HG02588 (cell line): ENCODE results near the gene ALDOB.

Source experiments
- ATAC-seq: cut with Tn5 transposase; IDR thresholded peaks from one replicate; pipeline ENCODE4 v1.9.1; 2021; ENCODE audit warnings: mild to moderate bottlenecking, moderate library complexity; ENCODE audit not compliant: unreplicated experiment

Gene ALDOB

DNA sequence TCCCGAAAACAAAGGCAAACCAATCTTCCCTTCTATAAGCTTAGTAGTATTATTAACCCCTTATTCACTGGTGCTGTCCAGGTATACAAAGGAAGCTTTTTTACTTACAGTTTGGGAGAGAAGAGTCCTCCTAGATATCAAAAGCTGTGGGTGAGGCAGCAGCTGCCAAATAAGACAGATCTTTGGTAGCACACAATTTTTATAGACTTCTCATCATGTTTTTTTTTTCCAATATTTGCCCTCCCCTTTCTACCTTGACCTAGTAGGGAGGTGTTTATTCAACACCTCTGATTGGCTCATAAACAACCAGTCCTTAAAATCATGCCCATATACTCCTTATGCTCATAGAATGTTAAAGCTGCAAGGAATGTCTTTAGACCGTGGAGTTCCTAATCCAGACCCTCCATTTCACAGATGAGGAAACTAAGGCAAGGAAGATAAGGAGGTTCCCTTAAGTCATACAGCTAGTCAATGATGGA, at the start of gene ALDOB:
Gene ALDOB (minus strand): TSS at position 174 of the 479 bp plus-strand sequence. CDS start 4,887 bp downstream, outside the sequence.
- no peak for ATAC-seq

GRCh38 chr9:101484046-101484445, 48.5 kb upstream of the ALDOB start:
- no peak for ATAC-seq

- no peak for ATAC-seq
Measured at GRCh38 chr9:101481261-101481660, 45.7 kb upstream of the ALDOB start.

GRCh38 chr9:101480386-101480785, 44.8 kb upstream of the ALDOB start:
- no peak for ATAC-seq

- no peak for ATAC-seq
Measured at GRCh38 chr9:101479338-101480030, 43.9 kb upstream of the ALDOB start.

DNA sequence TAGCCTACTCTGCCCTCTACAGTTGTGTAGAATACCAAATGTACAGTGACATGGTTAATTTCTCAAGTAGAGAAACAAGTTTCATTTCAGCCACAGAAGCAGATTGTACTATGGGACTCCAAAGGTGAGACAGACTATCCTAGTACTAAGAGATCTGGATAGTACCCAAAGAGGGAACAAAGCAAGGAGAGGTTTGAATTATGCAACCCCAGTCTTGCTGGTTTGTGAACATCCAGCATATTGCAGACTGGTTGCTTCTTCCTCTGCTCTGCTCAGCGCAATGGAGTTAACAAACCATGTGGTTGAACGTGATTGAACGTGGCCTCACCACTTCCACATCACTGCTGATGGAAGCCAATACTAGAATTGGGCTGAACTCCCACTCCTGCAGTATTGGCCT, 43.3 kb upstream of the ALDOB start:
- ATAC-seq: no peak

DNA sequence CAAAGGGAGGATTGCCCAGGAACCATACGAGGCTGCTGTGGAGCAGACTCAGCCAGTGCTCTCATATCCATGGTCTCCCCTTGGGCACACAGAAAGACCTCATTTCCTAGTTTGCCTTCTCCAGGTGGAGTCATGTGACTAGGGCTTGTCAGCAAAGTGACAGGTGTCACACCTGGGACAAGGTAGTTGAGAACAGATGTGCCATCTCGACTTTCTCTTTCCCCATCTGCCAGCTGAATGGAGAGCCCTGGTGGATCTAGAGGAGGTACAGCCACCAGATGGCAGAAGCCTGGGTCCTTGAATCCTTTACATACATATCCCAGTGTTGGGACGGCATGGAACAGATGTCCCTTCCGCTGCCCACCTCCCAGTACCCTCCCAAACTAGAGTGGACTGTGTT, 42.9 kb upstream of the ALDOB start:
- ATAC-seq: no peak

GRCh38 chr9:101477736-101478135, 42.2 kb upstream of the ALDOB start:
- no peak for ATAC-seq

DNA sequence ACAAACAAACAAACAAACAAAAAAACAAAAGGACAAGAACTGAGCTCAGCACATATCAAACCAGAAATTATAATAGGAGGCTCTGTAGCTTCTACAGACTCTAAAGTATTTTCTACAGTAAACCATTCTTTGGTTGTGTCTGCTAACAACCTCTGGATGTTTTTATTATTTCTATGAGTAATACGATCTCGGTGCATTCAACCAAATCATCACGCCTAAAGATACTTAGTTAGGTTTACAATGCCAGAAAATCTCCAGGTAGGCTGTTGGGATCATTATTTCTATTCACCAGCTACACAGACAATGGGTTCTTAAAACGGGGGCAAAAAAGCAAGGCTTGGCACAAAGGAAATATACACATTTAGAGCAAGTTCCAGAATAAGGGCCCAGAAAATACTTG, 41.6 kb upstream of the ALDOB start:
- ATAC-seq: no peak

DNA sequence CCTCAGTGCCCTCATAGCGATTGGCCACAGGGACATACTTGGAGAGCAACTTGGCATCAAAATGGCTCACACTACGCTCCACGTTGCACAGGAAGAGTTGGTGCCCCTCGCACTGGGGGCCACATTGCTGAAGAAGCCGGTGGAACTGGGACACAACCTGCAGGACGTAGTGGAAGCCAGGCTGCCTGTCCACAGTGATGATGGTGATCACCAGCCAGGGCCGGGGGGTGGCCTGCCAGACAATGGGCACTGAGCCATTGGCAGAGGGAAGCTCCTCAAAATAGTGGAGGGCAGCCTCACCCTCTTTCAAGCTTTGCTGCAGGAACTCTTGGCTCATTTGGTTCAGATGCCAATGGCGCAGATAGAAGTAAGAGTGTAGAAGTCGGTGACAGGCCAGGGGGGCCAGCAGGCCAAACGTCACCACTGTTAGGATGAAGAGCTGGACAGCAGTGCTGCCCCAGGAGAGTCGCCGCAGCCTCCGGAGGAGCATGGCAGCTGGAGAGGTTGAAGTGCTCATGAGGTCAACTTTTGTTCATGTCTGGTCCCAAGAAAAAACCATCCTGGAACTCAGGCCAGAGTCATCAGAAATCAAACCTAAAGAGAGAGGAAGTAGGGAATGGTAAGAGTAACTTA, 41.1 kb upstream of the ALDOB start:
- ATAC-seq: no peak

DNA sequence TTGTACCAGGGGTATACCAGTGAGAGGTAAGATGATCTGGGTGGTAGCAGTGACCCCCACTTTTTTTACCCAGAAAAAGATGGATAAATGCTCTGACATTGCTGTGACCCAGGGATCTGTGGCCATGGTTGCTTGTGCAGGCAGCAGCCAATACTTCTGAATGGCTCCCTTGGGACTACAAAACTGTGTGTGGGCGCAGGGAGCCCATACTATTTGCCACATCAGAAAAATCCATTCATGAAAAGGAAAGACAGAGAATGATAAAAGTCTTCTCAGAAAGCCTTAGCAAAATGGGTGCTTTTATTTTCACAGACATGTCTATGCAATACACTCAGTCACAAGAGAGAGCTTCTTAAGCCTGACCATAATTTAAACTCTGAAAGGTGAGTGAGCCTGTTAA, 37.3 kb upstream of the ALDOB start:
- no peak for ATAC-seq

DNA sequence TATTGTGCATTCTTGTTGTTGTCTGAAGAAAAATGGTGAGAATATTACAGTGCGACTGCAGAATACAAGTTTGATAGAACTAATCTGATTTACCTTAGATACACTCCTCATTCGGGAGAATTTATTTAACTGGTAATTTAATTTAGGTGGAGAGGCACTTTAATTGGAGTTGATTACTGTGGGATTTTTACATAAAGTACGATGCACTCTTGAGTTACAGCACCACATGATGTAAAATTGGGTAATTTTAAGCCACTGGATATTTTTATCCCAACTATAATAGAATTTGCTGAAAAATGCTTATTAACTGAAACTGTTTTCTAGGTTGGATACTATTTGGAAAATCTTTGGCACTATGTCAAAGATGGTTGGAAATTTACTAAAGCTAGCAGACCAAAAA, 35.4 kb upstream of the ALDOB start:
- ATAC-seq: no peak

DNA sequence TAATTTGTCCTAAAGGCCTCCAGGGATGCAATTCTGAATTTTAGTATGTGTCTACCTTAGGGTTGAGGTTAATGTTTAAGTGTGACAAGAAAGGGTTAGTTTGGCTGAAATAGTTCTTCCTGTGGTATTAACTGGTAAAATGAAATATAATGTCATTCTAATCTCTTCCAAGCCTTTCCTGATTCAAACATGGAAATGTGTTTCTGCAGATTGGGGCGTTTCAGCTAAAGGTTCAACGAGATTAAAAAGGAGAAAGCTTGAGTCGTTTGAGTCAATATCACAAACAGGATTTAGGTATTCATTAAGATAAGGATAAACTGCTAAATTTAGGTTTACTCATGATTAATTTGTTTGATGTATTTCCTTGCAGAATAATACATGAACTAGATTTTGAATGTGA, 34.4 kb upstream of the ALDOB start:
- no peak for ATAC-seq

GRCh38 chr9:101469026-101469425, 33.5 kb upstream of the ALDOB start:
- ATAC-seq: no peak

- ATAC-seq: no peak
Measured at GRCh38 chr9:101468116-101468515, 32.5 kb upstream of the ALDOB start.

DNA sequence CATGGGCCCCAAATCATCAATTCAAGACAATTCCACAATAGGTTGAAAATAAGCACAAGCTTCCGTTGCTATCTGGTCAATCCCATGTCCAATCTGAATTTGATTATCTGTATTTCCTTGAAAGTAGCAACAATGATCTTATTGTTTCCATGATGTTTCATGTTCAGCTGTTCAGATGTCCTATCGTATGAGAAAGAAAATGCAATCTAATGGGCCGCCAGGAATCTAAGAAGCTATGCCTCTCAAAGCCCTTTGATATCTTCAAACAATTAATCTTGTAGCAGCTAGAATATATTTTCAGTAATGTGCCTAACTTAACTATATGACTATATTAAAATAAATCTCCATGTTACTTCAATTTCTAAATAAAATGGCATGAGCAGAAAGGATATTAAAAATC, 32.1 kb upstream of the ALDOB start:
- ATAC-seq: no peak

GRCh38 chr9:101466863-101467262, 31.3 kb upstream of the ALDOB start:
- no peak for ATAC-seq

DNA sequence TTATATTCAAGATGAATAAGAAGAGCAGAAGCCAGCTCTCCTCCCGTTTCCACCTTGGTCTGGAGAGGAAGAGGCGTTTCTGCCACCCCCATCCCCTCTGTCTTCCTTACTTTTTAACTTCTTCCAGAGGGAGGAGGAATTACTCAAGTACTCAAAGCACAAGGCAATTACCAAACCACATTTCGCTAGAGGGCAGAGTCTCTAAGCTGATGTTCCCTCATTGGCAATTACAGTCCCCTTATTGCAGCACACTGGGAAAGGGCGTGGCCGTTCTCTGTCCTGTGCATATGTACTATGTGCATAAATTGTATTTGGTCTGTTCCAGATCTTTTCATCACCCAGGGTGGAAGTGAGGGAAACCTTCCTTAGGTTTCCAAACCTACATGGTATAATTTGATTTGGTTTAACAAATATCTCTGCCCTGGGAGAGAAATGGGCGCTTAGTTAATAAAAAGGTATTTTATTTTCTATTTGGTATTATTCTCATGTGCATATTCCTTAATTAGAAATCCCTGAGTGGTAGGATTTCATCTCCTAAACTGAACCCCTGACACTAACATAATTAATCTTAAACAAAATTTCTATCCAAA, 29.8 kb upstream of the ALDOB start:
- no peak for ATAC-seq

GRCh38 chr9:101463397-101463796, 27.8 kb upstream of the ALDOB start:
- ATAC-seq: no peak

GRCh38 chr9:101462558-101462957, 27.0 kb upstream of the ALDOB start:
- no peak for ATAC-seq

- no peak for ATAC-seq
Measured at GRCh38 chr9:101460965-101461364, 25.4 kb upstream of the ALDOB start.

GRCh38 chr9:101458963-101459631, 23.5 kb upstream of the ALDOB start:
- ATAC-seq: peak; percentile 88
